Panc1 (cell line): ENCODE results near the gene CA10. TPM values are rescaled to one million over a fixed set of nuclear protein-coding genes. Genes with fewer than 3 reads are reported as not detected.

ENCODE experiments used
- ATAC-seq: fragments of 200-7000 bp; cut with Tn5 transposase; 2 replicates; pipeline ENCODE4 v1.9.1; 2020; ENCODE audit warnings: mild to moderate bottlenecking, moderate library complexity
- BruUV-seq: library from RNA; stranded (reverse); fragments of 400-500 nt; replicated peaks from 2 replicates; lab custom pipeline; 2021; lab: Mats Ljungman, UMichigan
- CTCF ChIA-PET: fragments of 300-600 bp; sonication (Branson Sonifier 250); formaldehyde crosslinking; loops from one replicate; lab custom pipeline; 2022; ENCODE audit warnings: antibody characterized with exemption; lab: Charles Lee
- POLR2A ChIA-PET: fragments of 300-600 bp; sonication (Branson Sonifier 250); formaldehyde crosslinking; loops from one replicate; lab custom pipeline; 2022; ENCODE audit warnings: antibody characterized with exemption; lab: Charles Lee
- DNase-seq: peaks from one replicate; pipeline ENCODE4 v3.0.0-alpha.2; 2010; ENCODE audit warnings: low read depth, low spot score
- H3K27ac ChIP-seq: 2 replicates; pipeline ENCODE4 v1.5.1; 2011; ENCODE audit warnings: mild to moderate bottlenecking, low read length, inconsistent platforms
- H3K27me3 ChIP-seq: fragments of 200-500 bp; sonication (Bioruptor generic); 2 replicates; pipeline ENCODE4 v1.6.0; 2014; ENCODE audit warnings: low read length, inconsistent platforms; ENCODE audit not compliant: control insufficient read depth, insufficient read depth
- H3K36me3 ChIP-seq: fragments of 200-500 bp; sonication (Bioruptor generic); 2 replicates; pipeline ENCODE4 v1.5.1; 2014; ENCODE audit warnings: inconsistent platforms, mild to moderate bottlenecking, low read length, moderate library complexity; ENCODE audit not compliant: control insufficient read depth, insufficient read depth
- H3K4me1 ChIP-seq: 2 replicates; pipeline ENCODE4 v1.5.1; 2011; ENCODE audit warnings: inconsistent platforms, mild to moderate bottlenecking, low read length, moderate library complexity; ENCODE audit not compliant: control insufficient read depth, insufficient read depth
- H3K4me3 ChIP-seq, 2 experiments: 2 replicates each; pipeline ENCODE4 v1.5.1; 2011 to 2012; ENCODE audit warnings: low read depth in 2 of 2, low read length in 2 of 2, mild to moderate bottlenecking in 2 of 2, inconsistent platforms in 1 of 2, moderate library complexity in 1 of 2
- H3K9me3 ChIP-seq: fragments of 200-500 bp; sonication (Bioruptor generic); 2 replicates; pipeline ENCODE4 v1.5.1; 2014; ENCODE audit warnings: low read depth, mild to moderate bottlenecking, inconsistent platforms, low read length, moderate library complexity; ENCODE audit not compliant: control insufficient read depth, insufficient read depth
- CTCF ChIP-seq: fragments of 450-650 bp; IDR thresholded peaks from 2 replicates; pipeline ENCODE4 v1.5.1; 2017; ENCODE audit warnings: mild to moderate bottlenecking
- POLR2AphosphoS5 ChIP-seq: IDR thresholded peaks from 2 replicates; pipeline ENCODE4 v1.6.1; 2012; ENCODE audit warnings: mild to moderate bottlenecking, low read depth, low read length, moderate library complexity
- REST ChIP-seq, 2 experiments: IDR thresholded peaks; 2 replicates each; pipeline ENCODE4 v1.6.1; 2011 to 2012; ENCODE audit warnings: low read depth in 2 of 2, control low read depth in 1 of 2, low read length in 1 of 2, mild to moderate bottlenecking in 1 of 2, moderate library complexity in 1 of 2; ENCODE audit not compliant: insufficient read depth in 1 of 2
- SIN3A ChIP-seq: IDR thresholded peaks from 2 replicates; pipeline ENCODE4 v1.6.1; 2012; ENCODE audit warnings: low read depth, mild to moderate bottlenecking, low read length, moderate library complexity, borderline replicate concordance; ENCODE audit not compliant: insufficient read depth
- TCF7L2 ChIP-seq: IDR thresholded peaks from 2 replicates; pipeline ENCODE4 v1.6.1; 2011; ENCODE audit warnings: mild to moderate bottlenecking, low read depth, low read length, inconsistent platforms
- in situ Hi-C: cut with HindIII; loops from 2 replicates; pipeline ENCODE4 v1.10.0; 2016; ENCODE audit warnings: low sequenced_read_pairs, low pct_unique_long_range_greater_than_20kb
- intact Hi-C: fragments of 100-400 bp; cut with micrococcal nuclease; formaldehyde crosslinking; loops from one replicate; pipeline ENCODE4 v1.10.0; 2022; ENCODE audit not compliant: unreplicated experiment
- total RNA-seq: library from RNA; stranded (reverse); gene quantifications from one replicate; pipeline ENCODE4 v1.2.1, GENCODE V29; 2021; ENCODE audit not compliant: unreplicated experiment

Gene CA10
- total RNA-seq, 1 experiment from 2014 or later: not detected

GRCh38 chr17:51645056-51645455 is 513.5 kb downstream of the CA10 start:
- Histone ChIP-seq H3K4me3 (no peak overlapping the region), H3K27me3 (0 out of 2 replicates have a peak, but pooled peaks cover 4% of the 10 kb centered on the region), H3K4me1 (no peaks in the 10 kb centered on the region; the same call in 1 of the 2 replicates), H3K9me3 (no peaks in the 10 kb centered on the region), H3K36me3 (no peaks in the 10 kb centered on the region), H3K27ac (no peak overlapping the region)
- in situ Hi-C loops: no loop called here
- ATAC-seq: no peak
- POLR2A ChIA-PET: no interaction called here
- intact Hi-C loops: no loop called here
- TF ChIP-seq REST (IDR thresholded peaks at IDR 0.05; ENCODE audit: insufficient read depth in 1 of 2, low read depth in 2 of 2, low read length in 1 of 2): no peak
- TF ChIP-seq SIN3A: no peak
- TF ChIP-seq CTCF: no peak
- no peak for TF ChIP-seq TCF7L2
- no peak for TF ChIP-seq POLR2AphosphoS5
- CTCF ChIA-PET: no interaction called here
- DNase-seq: no peak
- BruUV-seq: no TSS peak

- DNase-seq (no peak), ATAC-seq (no peak)
- no peak overlapping the region for H3K27ac ChIP-seq
- no TSS peak for BruUV-seq
- H3K36me3 ChIP-seq: no peaks in the 10 kb centered on the region
- no peak for TF ChIP-seq POLR2AphosphoS5
- no peaks in the 10 kb centered on the region for H3K9me3 ChIP-seq
- CTCF ChIA-PET: interaction anchor here (0.6 kb wide), 1 partner anchor 1195 kb away, joined by 3 read pairs; no protein-coding TSS in a partner anchor
- H3K4me1 ChIP-seq: no peaks in the 10 kb centered on the region; the same call in 1 of the 2 replicates
- intact Hi-C loops: no loop called here
- POLR2A ChIA-PET: no interaction called here
- in situ Hi-C loops: no loop called here
- no peak overlapping the region for H3K4me3 ChIP-seq
- 0 out of 2 replicates have a peak, but pooled peaks cover 4% of the 10 kb centered on the region for H3K27me3 ChIP-seq
Observed at GRCh38 chr17:51643702-51644490, 514.6 kb downstream of the CA10 start.

GRCh38 chr17:51642029-51642428 is 516.5 kb downstream of the CA10 start:
- TF ChIP-seq SIN3A (no peak), REST (IDR thresholded peaks at IDR 0.05; ENCODE audit: insufficient read depth in 1 of 2, low read depth in 2 of 2, low read length in 1 of 2) (no peak), CTCF (no peak), POLR2AphosphoS5 (no peak), TCF7L2 (no peak)
- intact Hi-C loops: no loop called here
- H3K4me3 ChIP-seq: no peak overlapping the region
- no peak for ATAC-seq
- no peaks in the 10 kb centered on the region; the same call in 1 of the 2 replicates for H3K4me1 ChIP-seq
- ChIA-PET CTCF (no interaction called here), POLR2A (no interaction called here)
- in situ Hi-C loops: no loop called here
- H3K36me3 ChIP-seq: no peaks in the 10 kb centered on the region
- DNase-seq: no peak
- no peaks in the 10 kb centered on the region for H3K9me3 ChIP-seq
- H3K27ac ChIP-seq: no peak overlapping the region
- H3K27me3 ChIP-seq: no peaks in the 10 kb centered on the region
- no TSS peak for BruUV-seq
